Loucy (cell line): ENCODE data around the gene WBP11.

Source experiments
- H2AFZ ChIP-seq: fragments of 200-600 bp; sonication (generic); 2 replicates; pipeline ENCODE4 v1.6.0; 2016; ENCODE audit warnings: antibody characterized with exemption, mild to moderate bottlenecking, low read length, moderate library complexity
- H3F3A ChIP-seq: fragments of 200-600 bp; 2 replicates; pipeline ENCODE4 v1.6.0; 2016; ENCODE audit warnings: antibody characterized with exemption, low read depth, mild to moderate bottlenecking
- H3K27me3 ChIP-seq: fragments of 200-600 bp; sonication (generic); 2 replicates; pipeline ENCODE4 v1.6.1; 2014; ENCODE audit warnings: low read length, mild to moderate bottlenecking; ENCODE audit not compliant: insufficient read depth, poor library complexity, severe bottlenecking
- H3K36me3 ChIP-seq: fragments of 200-600 bp; sonication (generic); 2 replicates; pipeline ENCODE4 v1.6.1; 2016; ENCODE audit warnings: low read length; ENCODE audit not compliant: insufficient read depth
- H3K4me1 ChIP-seq: fragments of 200-600 bp; sonication (generic); 2 replicates; pipeline ENCODE4 v1.5.1; 2014; ENCODE audit warnings: low read length, mild to moderate bottlenecking; ENCODE audit not compliant: insufficient read depth, poor library complexity, severe bottlenecking
- H3K4me2 ChIP-seq: fragments of 200-600 bp; sonication (generic); 2 replicates; pipeline ENCODE4 v1.6.0; 2014; ENCODE audit warnings: antibody characterized with exemption, low read length, low read depth, mild to moderate bottlenecking; ENCODE audit not compliant: poor library complexity, severe bottlenecking
- H3K4me3 ChIP-seq: fragments of 200-600 bp; sonication (generic); 2 replicates; pipeline ENCODE4 v1.5.1; 2014; ENCODE audit warnings: low read length, mild to moderate bottlenecking, mixed read lengths; ENCODE audit not compliant: poor library complexity, severe bottlenecking
- H3K79me2 ChIP-seq: fragments of 200-600 bp; sonication (generic); 2 replicates; pipeline ENCODE4 v1.6.1; 2014; ENCODE audit warnings: low read length; ENCODE audit not compliant: insufficient read depth
- H3K9ac ChIP-seq: fragments of 200-600 bp; sonication (generic); 2 replicates; pipeline ENCODE4 v1.6.0; 2014; ENCODE audit warnings: mild to moderate bottlenecking, low read depth, low read length, moderate library complexity; ENCODE audit not compliant: poor library complexity, severe bottlenecking
- H3K9me2 ChIP-seq: fragments of 200-600 bp; sonication (generic); replicated peaks from 2 replicates; pipeline ENCODE4 v1.6.1; 2016; ENCODE audit warnings: low read depth, low read length, mixed read lengths
- H3K9me3 ChIP-seq: fragments of 200-600 bp; sonication (generic); 2 replicates; pipeline ENCODE4 v1.6.1; 2014; ENCODE audit warnings: mild to moderate bottlenecking, antibody characterized with exemption, low read length, low read depth; ENCODE audit not compliant: insufficient read depth
- H4K20me1 ChIP-seq: fragments of 200-600 bp; sonication (generic); 2 replicates; pipeline ENCODE4 v1.6.0; 2014; ENCODE audit warnings: antibody characterized with exemption, low read length, mild to moderate bottlenecking; ENCODE audit not compliant: insufficient read depth, poor library complexity, severe bottlenecking
- CTCF ChIP-seq: fragments of 200-600 bp; sonication (generic); conservative IDR thresholded peaks from 2 replicates; pipeline ENCODE4 v1.5.1; 2014; ENCODE audit warnings: mild to moderate bottlenecking, antibody characterized with exemption, low read length
- EZH2phosphoT487 ChIP-seq: fragments of 200-600 bp; IDR thresholded peaks from 2 replicates; pipeline ENCODE4 v1.6.1; 2018; ENCODE audit warnings: antibody characterized with exemption, mild to moderate bottlenecking, moderate library complexity, borderline replicate concordance

WBP11 gene

GRCh38 chr12:14777271-14777670, 26.0 kb downstream of the WBP11 start:
- peaks cover 11% of the 10 kb centered on the region for H3K4me1 ChIP-seq
- no peaks in the 10 kb centered on the region for H3F3A ChIP-seq
- H3K9ac ChIP-seq: no peak overlapping the region
- no peaks in the 10 kb centered on the region for H3K9me3 ChIP-seq
- TF ChIP-seq CTCF (no peak), EZH2phosphoT487 (no peak)
- H3K27me3 ChIP-seq: no peaks in the 10 kb centered on the region
- H3K9me2 ChIP-seq: no peaks in the 10 kb centered on the region
- no peaks in the 10 kb centered on the region for H3K36me3 ChIP-seq
- H3K4me2 ChIP-seq: no peak overlapping the region
- H4K20me1 ChIP-seq: no peaks in the 10 kb centered on the region
- H3K4me3 ChIP-seq: no peak overlapping the region
- no peaks in the 10 kb centered on the region for H3K79me2 ChIP-seq
- H2AFZ ChIP-seq: no peak overlapping the region

GRCh38 chr12:14776236-14776961, 26.9 kb downstream of the WBP11 start:
- no peak overlapping the region for H3K4me2 ChIP-seq

GRCh38 chr12:14775636-14775980, 27.7 kb downstream of the WBP11 start:
- H3K9ac ChIP-seq: peak overlapping the region; percentile 71
- H3K4me2 ChIP-seq: peak overlapping the region; percentile 60
- peaks cover 1% of the 10 kb centered on the region; the same call in 1 of the 2 replicates for H3K79me2 ChIP-seq
- H3K9me3 ChIP-seq: no peaks in the 10 kb centered on the region
- no peaks in the 10 kb centered on the region for H3K36me3 ChIP-seq
- H2AFZ ChIP-seq: peak overlapping the region; percentile 77
- H4K20me1 ChIP-seq: no peaks in the 10 kb centered on the region
- H3K9me2 ChIP-seq: no peaks in the 10 kb centered on the region
- no peaks in the 10 kb centered on the region for H3K27me3 ChIP-seq
- peaks cover 16% of the 10 kb centered on the region for H3K4me1 ChIP-seq
- H3K4me3 ChIP-seq: peak overlapping the region; percentile 75
- no peaks in the 10 kb centered on the region for H3F3A ChIP-seq
- TF ChIP-seq CTCF (no peak), EZH2phosphoT487 (no peak)

More at GRCh38 chr12:14776236-14776961, 26.9 kb downstream of the WBP11 start:
- no peaks in the 10 kb centered on the region for H3F3A ChIP-seq
- TF ChIP-seq CTCF (peak; percentile 66), EZH2phosphoT487 (no peak)
- H2AFZ ChIP-seq: no peak overlapping the region
- H3K9ac ChIP-seq: no peak overlapping the region
- no peaks in the 10 kb centered on the region for H3K27me3 ChIP-seq
- H3K36me3 ChIP-seq: no peaks in the 10 kb centered on the region
- no peaks in the 10 kb centered on the region for H3K9me2 ChIP-seq
- no peaks in the 10 kb centered on the region for H4K20me1 ChIP-seq
- H3K9me3 ChIP-seq: no peaks in the 10 kb centered on the region
- peaks cover 18% of the 10 kb centered on the region for H3K4me1 ChIP-seq
- no peak overlapping the region for H3K4me3 ChIP-seq
- no peaks in the 10 kb centered on the region for H3K79me2 ChIP-seq
